NCI-H1436 (cell line): Measurements from ENCODE around the gene COL18A1.
A peak's percentile ranks its signal among the peaks of the same experiment; 100 is the strongest.

Experiments used
- DNase-seq: peaks from one replicate; lab custom pipeline; 2025; lab: John Stamatoyannopoulos, UW

COL18A1 gene

GRCh38 chr21:45535341-45536081, 130.5 kb downstream of the COL18A1 start:
- no peak for DNase-seq

- no peak for DNase-seq
Measured at GRCh38 chr21:45536301-45537081, 131.5 kb downstream of the COL18A1 start.

GRCh38 chr21:45537111-45537745, 132.3 kb downstream of the COL18A1 start:
- no peak for DNase-seq

- no peak for DNase-seq
Measured at GRCh38 chr21:45537746-45538291, 132.9 kb downstream of the COL18A1 start.

GRCh38 chr21:45538381-45539045, 133.5 kb downstream of the COL18A1 start:
- no peak for DNase-seq

GRCh38 chr21:45539046-45539795, 134.3 kb downstream of the COL18A1 start:
- DNase-seq: no peak

- no peak for DNase-seq
Measured at GRCh38 chr21:45539796-45540600, 135.0 kb downstream of the COL18A1 start.

GRCh38 chr21:45540601-45540970, 135.6 kb downstream of the COL18A1 start:
- DNase-seq: no peak

GRCh38 chr21:45541221-45542039, 136.5 kb downstream of the COL18A1 start:
- DNase-seq: peak; percentile 37

- DNase-seq: peak; percentile 53
Measured at GRCh38 chr21:45542242-45542666, 137.3 kb downstream of the COL18A1 start, which contains the start of gene SLC19A1. TSS of gene SLC19A1 (minus strand) at chr21:45542440. CDS start at chr21:45537959, 4,481 bp downstream.

GRCh38 chr21:45542667-45543370, 137.9 kb downstream of the COL18A1 start:
- DNase-seq: no peak

- DNase-seq: no peak
Measured at GRCh38 chr21:45543371-45543709, 138.4 kb downstream of the COL18A1 start.

GRCh38 chr21:45543710-45544448, 138.9 kb downstream of the COL18A1 start:
- DNase-seq: no peak

GRCh38 chr21:45544449-45545235, 139.7 kb downstream of the COL18A1 start:
- no peak for DNase-seq

- DNase-seq: no peak
Measured at GRCh38 chr21:45545236-45545570, 140.2 kb downstream of the COL18A1 start.

GRCh38 chr21:45545691-45546531, 140.9 kb downstream of the COL18A1 start:
- no peak for DNase-seq
